Measurements from ENCODE around the gene NEURL3.

DNA sequence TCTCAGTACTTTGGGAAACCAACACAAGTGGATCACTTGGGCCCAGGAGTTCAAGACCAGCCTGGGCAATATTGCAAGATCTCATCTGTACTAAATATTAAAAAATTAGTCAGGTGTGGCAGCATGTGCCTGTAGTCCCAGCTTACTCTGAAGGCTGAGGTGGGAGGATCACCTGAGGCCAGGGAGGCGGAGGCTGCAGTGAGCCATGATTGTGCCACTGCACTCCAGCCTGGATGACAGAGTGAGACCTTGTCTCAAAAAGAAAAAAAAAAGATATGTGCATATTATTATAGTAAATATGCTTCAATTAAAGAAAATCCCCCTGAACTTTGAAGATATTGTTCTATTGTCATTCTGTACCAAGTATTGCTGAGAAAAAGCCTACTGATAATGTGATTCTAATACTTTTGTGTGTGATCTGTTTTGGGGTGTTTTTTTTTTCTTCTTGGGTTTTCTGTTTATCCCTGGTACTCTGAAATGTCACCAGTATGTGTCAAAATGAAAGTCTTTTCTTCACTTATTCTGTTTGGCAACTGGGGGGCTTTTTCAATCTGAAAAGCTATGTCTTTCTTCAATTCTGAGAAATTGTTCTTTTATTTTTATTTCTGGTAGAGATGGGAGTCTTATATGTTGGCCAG, 13.2 kb downstream of the NEURL3 start:
- TF ChIP-seq TCF4 (CRISPR knock-in tag; IDR thresholded peaks at IDR 0.05; ENCODE audit: borderline replicate concordance) (no peak), ARNTL (CRISPR knock-in tag; IDR thresholded peaks at IDR 0.05; ENCODE audit: borderline replicate concordance, low read depth) (no peak), ZNF8 (CRISPR knock-in tag; IDR thresholded peaks at IDR 0.05) (no peak), CSDC2 (CRISPR knock-in tag; IDR thresholded peaks at IDR 0.05) (no peak)

All from SK-N-SH treated with all-trans-retinoic acid at 6 μM for 48 hours (cell line).